ENCODE data around the gene TPD52L1.
"Not testable (repeated sequence)": the region's sequence is repeated elsewhere in the genome, so short reads cannot be mapped to it uniquely, and the experiment has no call there.

TPD52L1 gene

DNA sequence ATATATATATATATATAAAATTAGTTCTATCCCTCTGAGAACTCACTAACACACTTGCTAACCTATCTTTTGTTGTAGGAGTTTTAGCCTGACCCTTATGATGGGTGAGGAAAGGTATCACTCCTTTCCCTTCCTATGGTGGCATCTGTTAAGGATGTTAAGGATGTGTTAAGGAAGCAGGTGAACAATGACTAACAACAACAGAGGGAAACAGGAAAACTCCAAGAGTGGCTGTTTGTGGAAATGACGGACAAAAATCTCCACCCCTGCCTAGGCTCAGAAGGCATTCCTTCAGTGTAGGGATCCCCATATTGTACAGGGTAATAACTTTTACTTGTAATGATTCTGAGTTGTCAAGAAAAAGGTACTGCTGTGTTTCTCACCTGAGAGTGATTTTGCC, 8.8 kb upstream of the TPD52L1 start:
- H3K9ac ChIP-seq (ENCODE audit: low read length) = no peak overlapping the region
- no peak for DNase-seq (ENCODE audit: low read depth)
- H3K9me3 ChIP-seq (ENCODE audit: control insufficient read depth, low read length) = no peaks in the 10 kb centered on the region

DNA sequence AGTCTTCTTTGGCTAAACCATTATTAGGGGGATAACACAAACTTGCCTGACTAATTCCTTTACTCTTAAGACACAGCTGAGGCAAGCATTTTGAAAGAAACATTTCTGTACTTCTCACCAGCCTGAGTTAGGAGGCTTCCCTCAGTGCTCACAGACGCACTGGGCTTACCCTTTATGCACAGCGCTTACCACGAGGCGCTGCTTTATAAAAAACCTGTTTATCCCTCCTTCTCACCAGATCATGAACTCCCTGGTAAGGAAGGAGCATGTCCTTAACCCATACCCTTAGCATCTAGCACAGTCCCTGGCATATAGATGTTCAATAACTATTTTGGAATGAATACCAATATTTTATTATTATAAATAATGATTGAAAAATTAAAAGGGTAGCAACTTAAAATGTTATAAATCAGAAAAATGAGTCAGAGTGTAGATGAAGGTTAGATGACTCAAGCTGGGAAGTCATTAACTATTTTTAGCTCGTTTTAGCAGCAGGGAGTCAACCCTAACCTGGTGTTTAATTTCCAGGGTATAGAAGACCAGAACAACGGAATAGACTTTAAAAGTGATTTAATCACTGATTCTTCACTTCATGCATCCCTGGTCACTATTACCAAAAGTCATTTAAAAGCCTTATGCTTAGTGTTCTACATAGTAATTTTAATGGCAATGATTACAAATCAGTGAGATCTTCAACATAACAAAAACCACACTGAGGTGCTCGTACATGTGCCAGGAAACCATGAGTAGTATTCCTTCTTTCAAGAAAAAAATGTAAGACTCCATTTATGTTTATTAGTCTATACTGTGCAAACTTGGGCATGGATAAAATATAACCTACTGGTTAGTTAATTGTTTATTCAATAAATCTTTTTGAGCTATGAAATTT, 4.1 kb upstream of the TPD52L1 start:
- Histone ChIP-seq H3K9ac (ENCODE audit: low read length) (no peak overlapping the region), H3K9me3 (ENCODE audit: control insufficient read depth, low read length) (no peaks in the 10 kb centered on the region), H3K36me3 (ENCODE audit: control insufficient read depth, insufficient read depth, low read length, severe bottlenecking) (no peaks in the 10 kb centered on the region), H3K27me3 (replicated peaks; ENCODE audit: control insufficient read depth, insufficient read depth, low read length) (no peaks in the 10 kb centered on the region), H3K4me3 (ENCODE audit: low read length) (peak overlapping the region; percentile 7), H3K4me1 (ENCODE audit: control insufficient read depth, insufficient read depth, low read length) (peaks cover 23% of the 10 kb centered on the region)
- DNase-seq (ENCODE audit: low read depth) = peak; percentile 39

More for the DNA sequence above, 8.8 kb upstream of the TPD52L1 start:
- Histone ChIP-seq H3K27me3 (replicated peaks; ENCODE audit: control insufficient read depth, insufficient read depth, low read length) (no peaks in the 10 kb centered on the region), H3K36me3 (ENCODE audit: control insufficient read depth, insufficient read depth, low read length, severe bottlenecking) (no peaks in the 10 kb centered on the region), H3K4me1 (ENCODE audit: control insufficient read depth, insufficient read depth, low read length) (peaks cover 35% of the 10 kb centered on the region), H3K4me3 (ENCODE audit: low read length) (no peak overlapping the region)

DNA sequence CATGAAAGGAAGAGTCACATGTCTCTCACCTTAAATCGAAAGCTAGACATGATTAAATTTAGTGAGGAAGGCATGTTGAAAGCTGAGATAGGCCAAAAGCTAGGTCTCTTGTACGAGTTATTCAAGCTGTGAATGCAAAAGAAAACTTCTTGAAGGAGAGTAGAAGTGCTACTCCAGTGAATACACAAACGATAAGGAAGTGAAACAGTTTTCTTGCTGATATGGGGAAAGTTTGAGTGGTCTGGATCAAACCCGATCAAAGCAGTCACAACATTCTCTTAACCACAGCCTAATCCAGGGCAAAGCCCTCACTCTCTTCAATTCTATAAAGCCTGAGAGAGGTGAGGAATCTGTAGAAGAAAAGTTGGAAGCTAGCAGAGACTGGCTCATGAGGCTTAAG, 1.9 kb upstream of the TPD52L1 start:
- H3K36me3 ChIP-seq (ENCODE audit: control insufficient read depth, insufficient read depth, low read length, severe bottlenecking) = no peaks in the 10 kb centered on the region
- H3K9ac ChIP-seq (ENCODE audit: low read length) = no peak overlapping the region
- H3K27me3 ChIP-seq (replicated peaks; ENCODE audit: control insufficient read depth, insufficient read depth, low read length) = no peaks in the 10 kb centered on the region
- no peak overlapping the region for H3K4me3 ChIP-seq (ENCODE audit: low read length)
- peaks cover 23% of the 10 kb centered on the region for H3K4me1 ChIP-seq (ENCODE audit: control insufficient read depth, insufficient read depth, low read length)
- H3K9me3 ChIP-seq (ENCODE audit: control insufficient read depth, low read length) = no peaks in the 10 kb centered on the region
- no peak for DNase-seq (ENCODE audit: low read depth)

DNA sequence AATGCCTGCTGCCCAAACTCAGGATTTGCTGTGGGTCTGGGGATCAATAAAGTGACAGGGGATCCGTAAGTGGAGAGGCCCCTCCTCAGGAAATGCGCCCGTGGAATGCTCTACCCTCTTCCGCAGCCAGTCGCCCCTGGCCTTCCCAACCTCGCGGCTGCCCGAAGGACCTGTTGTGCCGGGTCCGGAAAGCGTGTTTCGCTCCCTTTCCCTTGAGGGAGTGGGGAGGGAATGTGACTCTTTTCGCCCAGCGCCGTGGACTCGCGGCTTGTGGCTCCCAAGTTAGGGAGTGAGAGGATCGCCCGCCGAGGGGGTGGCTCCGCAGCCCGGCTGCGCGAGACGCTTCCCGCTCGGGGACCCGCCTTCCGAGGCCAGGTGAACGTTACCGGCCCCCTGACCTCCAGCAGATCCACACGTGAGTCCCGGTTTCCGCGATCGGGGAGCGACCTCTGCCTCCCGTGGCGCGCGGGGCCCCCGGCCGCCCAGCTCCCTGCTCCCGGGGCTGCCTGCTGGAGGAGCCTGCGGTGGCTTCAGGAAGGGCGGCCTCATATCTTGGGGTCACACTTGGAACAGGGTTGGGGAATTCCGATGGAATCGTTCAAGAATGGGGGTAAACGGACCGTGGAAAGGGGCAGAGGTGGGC, 666 bp downstream of the TPD52L1 start:
- no peaks in the 10 kb centered on the region for H3K27me3 ChIP-seq (replicated peaks; ENCODE audit: control insufficient read depth, insufficient read depth, low read length)
- DNase-seq (ENCODE audit: low read depth) = peak; percentile 38

DNA sequence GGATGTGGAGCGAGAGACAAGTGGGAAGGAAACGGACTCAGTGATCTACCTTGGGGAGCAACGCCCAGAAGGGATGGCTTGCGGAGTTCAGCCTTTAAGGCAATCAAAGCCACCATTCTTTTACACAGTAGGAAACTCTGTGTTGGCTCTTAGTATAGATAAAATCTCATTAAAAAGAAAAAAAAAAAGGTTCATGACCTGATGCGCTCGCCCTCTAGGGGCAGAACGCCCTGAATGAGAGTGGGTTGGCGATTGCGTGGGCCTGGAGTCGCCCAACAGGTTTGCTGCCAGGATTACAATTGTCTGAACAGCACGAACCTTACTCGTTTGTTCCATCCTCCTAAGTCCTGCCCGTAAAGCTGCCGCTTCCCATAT, 1.2 kb downstream of the TPD52L1 start:
- Histone ChIP-seq H3K4me3 (ENCODE audit: low read length) (peak overlapping the region; percentile 88), H3K36me3 (ENCODE audit: control insufficient read depth, insufficient read depth, low read length, severe bottlenecking) (no peaks in the 10 kb centered on the region), H3K27me3 (replicated peaks; ENCODE audit: control insufficient read depth, insufficient read depth, low read length) (no peaks in the 10 kb centered on the region), H3K4me1 (ENCODE audit: control insufficient read depth, insufficient read depth, low read length) (peaks cover 16% of the 10 kb centered on the region), H3K9me3 (ENCODE audit: control insufficient read depth, low read length) (no peaks in the 10 kb centered on the region), H3K9ac (ENCODE audit: low read length) (peak overlapping the region; percentile 77)
- DNase-seq (ENCODE audit: low read depth) = no peak

More for the DNA sequence above, 666 bp downstream of the TPD52L1 start:
- no peaks in the 10 kb centered on the region for H3K36me3 ChIP-seq (ENCODE audit: control insufficient read depth, insufficient read depth, low read length, severe bottlenecking)
- H3K9me3 ChIP-seq (ENCODE audit: control insufficient read depth, low read length) = no peaks in the 10 kb centered on the region
- H3K4me3 ChIP-seq (ENCODE audit: low read length) = peak overlapping the region; percentile 88
- H3K9ac ChIP-seq (ENCODE audit: low read length) = peak overlapping the region; percentile 77
- peaks cover 21% of the 10 kb centered on the region for H3K4me1 ChIP-seq (ENCODE audit: control insufficient read depth, insufficient read depth, low read length)

DNA sequence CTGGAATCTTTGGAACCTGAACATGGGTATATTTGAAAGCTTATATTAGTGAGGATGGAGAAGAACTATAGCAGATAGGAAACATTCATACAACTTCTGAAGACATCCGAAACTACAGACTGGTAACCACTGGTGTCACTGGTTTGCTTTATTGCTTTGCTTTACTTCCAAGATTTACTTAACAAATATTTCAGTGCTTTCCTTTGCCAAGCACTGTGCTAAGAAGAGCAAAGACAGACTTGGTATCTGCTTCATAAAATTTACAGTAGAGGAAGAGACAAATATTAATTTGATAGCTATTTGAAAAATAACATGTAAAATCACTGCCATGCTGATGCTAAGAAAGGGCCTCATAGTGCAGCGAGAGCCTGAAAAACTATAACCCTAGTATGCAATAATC, 1.8 kb downstream of the TPD52L1 start:
- Histone ChIP-seq H3K9me3 (ENCODE audit: control insufficient read depth, low read length) (no peaks in the 10 kb centered on the region), H3K4me1 (ENCODE audit: control insufficient read depth, insufficient read depth, low read length) (peaks cover 12% of the 10 kb centered on the region), H3K9ac (ENCODE audit: low read length) (no peak overlapping the region), H3K4me3 (ENCODE audit: low read length) (no peak overlapping the region), H3K36me3 (ENCODE audit: control insufficient read depth, insufficient read depth, low read length, severe bottlenecking) (no peaks in the 10 kb centered on the region), H3K27me3 (replicated peaks; ENCODE audit: control insufficient read depth, insufficient read depth, low read length) (no peaks in the 10 kb centered on the region)
- no peak for DNase-seq (ENCODE audit: low read depth)

DNA sequence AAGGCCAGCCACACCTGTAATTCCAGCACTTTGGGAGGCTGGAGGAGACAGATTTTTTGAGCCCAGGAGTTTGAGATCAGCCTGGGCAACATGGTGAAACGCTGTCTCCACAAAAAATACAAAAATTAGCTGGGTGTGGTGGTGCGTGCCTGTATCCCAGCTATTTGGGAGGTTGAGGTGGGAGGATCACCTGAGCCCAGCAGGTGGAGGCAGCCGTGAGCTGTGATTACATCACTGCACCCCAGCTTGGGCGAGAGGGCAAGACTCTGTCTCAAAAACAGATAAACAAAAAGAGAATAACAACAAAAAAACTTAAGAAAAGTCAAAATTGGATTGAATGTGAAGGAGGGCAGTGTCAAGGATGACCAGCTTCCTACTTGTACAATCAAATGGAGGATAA, 2.9 kb downstream of the TPD52L1 start:
- DNase-seq (ENCODE audit: low read depth) = no peak
- no peak overlapping the region for H3K4me3 ChIP-seq (ENCODE audit: low read length)
- H3K4me1 ChIP-seq (ENCODE audit: control insufficient read depth, insufficient read depth, low read length) = peaks cover 12% of the 10 kb centered on the region
- no peak overlapping the region for H3K9ac ChIP-seq (ENCODE audit: low read length)
- no peaks in the 10 kb centered on the region for H3K27me3 ChIP-seq (replicated peaks; ENCODE audit: control insufficient read depth, insufficient read depth, low read length)
- H3K36me3 ChIP-seq (ENCODE audit: control insufficient read depth, insufficient read depth, low read length, severe bottlenecking) = no peaks in the 10 kb centered on the region
- no peaks in the 10 kb centered on the region for H3K9me3 ChIP-seq (ENCODE audit: control insufficient read depth, low read length)

DNA sequence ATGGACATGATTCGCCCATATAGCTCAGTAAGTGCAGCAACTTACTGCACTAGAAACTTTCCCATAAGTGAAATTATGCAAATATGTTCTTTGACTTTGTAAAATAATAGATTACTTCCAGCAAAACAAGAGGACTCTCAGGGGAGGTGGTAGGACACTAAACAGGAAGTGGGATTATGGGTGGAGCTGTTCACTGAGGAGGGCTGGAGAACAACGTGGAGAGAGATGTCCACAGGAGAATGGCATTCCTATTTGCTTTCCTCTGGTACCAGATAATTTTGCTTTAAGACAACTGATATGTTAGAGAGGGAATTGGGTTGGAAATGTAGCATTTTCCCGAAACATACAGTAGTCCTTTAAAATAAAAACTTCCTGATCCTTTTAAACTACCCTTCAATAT, 3.7 kb downstream of the TPD52L1 start:
- Histone ChIP-seq H3K4me1 (ENCODE audit: control insufficient read depth, insufficient read depth, low read length) (peaks cover 12% of the 10 kb centered on the region), H3K36me3 (ENCODE audit: control insufficient read depth, insufficient read depth, low read length, severe bottlenecking) (no peaks in the 10 kb centered on the region), H3K27me3 (replicated peaks; ENCODE audit: control insufficient read depth, insufficient read depth, low read length) (no peaks in the 10 kb centered on the region), H3K9ac (ENCODE audit: low read length) (no peak overlapping the region), H3K9me3 (ENCODE audit: control insufficient read depth, low read length) (no peaks in the 10 kb centered on the region), H3K4me3 (ENCODE audit: low read length) (no peak overlapping the region)
- DNase-seq (ENCODE audit: low read depth) = no peak

DNA sequence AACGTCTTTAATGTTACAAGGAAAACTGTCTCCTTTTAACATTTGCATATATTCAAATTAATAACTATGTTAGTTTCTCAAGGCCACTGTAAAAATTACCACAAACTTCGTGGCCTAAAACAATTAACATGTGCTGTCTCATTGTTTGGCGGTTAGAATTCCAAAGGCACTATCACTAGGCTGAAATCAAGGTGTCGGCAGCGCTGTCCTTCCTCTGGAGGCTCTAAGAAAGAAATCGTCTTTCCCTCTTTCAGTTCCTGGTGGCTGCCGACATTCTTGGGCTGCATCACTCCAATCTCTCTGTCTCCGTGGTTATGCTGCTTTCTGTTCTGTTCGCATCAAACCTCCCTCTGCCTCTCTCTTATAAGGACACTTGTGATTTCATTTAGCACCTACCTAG, 4.2 kb downstream of the TPD52L1 start:
- no peaks in the 10 kb centered on the region for H3K36me3 ChIP-seq (ENCODE audit: control insufficient read depth, insufficient read depth, low read length, severe bottlenecking)
- no peak overlapping the region for H3K4me3 ChIP-seq (ENCODE audit: low read length)
- peaks cover 12% of the 10 kb centered on the region for H3K4me1 ChIP-seq (ENCODE audit: control insufficient read depth, insufficient read depth, low read length)
- H3K9me3 ChIP-seq (ENCODE audit: control insufficient read depth, low read length) = no peaks in the 10 kb centered on the region
- no peak for DNase-seq (ENCODE audit: low read depth)
- no peaks in the 10 kb centered on the region for H3K27me3 ChIP-seq (replicated peaks; ENCODE audit: control insufficient read depth, insufficient read depth, low read length)
- no peak overlapping the region for H3K9ac ChIP-seq (ENCODE audit: low read length)

DNA sequence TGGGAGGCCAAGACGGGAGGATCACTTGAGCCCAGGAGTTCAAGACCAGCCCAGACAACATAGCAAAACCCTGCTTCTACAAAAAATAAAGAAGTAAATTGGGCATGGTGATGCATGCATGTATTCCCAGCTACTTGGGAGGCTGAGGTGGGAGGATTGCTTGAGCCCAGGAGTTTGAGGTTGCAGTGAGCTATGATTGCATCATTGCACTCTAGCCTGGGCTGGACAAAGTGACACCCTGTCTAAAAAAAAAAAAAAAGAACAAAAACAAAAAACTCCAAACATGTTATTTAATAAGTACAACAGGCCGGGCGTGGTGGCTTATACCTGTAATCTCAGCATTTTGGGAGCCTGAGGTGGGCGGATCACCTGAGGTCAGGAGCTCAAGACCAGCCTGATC, 9.8 kb downstream of the TPD52L1 start:
- DNase-seq (ENCODE audit: low read depth); H3K9ac ChIP-seq (ENCODE audit: low read length); H3K4me3 ChIP-seq (ENCODE audit: low read length); H3K4me1 ChIP-seq (ENCODE audit: control insufficient read depth, insufficient read depth, low read length); H3K27me3 ChIP-seq (replicated peaks; ENCODE audit: control insufficient read depth, insufficient read depth, low read length); H3K9me3 ChIP-seq (ENCODE audit: control insufficient read depth, low read length); H3K36me3 ChIP-seq (ENCODE audit: control insufficient read depth, insufficient read depth, low read length, severe bottlenecking): not testable (repeated sequence)

DNA sequence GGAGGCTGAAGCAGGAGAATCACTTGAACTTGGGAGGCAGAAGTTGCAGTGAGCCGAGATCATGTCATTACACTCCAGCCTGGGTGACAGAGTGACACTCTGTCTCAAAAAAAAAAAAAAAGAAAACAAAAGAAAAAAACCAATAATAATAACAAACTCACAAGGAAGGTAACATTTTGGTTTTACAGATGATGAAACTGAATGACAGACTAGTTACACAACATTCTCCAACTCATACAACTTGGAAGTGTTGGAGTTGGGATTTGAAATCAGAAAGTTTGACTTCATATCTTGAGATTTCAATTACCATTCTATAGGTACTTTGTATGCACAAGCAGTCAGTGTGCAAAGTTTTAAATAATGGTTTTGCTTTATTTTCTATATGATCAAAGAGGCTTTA, 10.2 kb downstream of the TPD52L1 start:
- Histone ChIP-seq H3K9me3 (ENCODE audit: control insufficient read depth, low read length) (no peaks in the 10 kb centered on the region), H3K9ac (ENCODE audit: low read length) (no peak overlapping the region), H3K27me3 (replicated peaks; ENCODE audit: control insufficient read depth, insufficient read depth, low read length) (no peaks in the 10 kb centered on the region), H3K36me3 (ENCODE audit: control insufficient read depth, insufficient read depth, low read length, severe bottlenecking) (no peaks in the 10 kb centered on the region), H3K4me3 (ENCODE audit: low read length) (no peak overlapping the region), H3K4me1 (ENCODE audit: control insufficient read depth, insufficient read depth, low read length) (peaks cover 1% of the 10 kb centered on the region)
- DNase-seq (ENCODE audit: low read depth) = no peak

All from adipocyte (in vitro differentiated cells).